ENCODE results near the gene DUSP10. TPM values are rescaled to one million over a fixed set of nuclear protein-coding genes. Genes with fewer than 3 reads are reported as not detected.

DUSP10 gene
- total RNA-seq, 4 donors from 2014 or later = 1.6 to 7.2 (median 4.9) TPM

DNA sequence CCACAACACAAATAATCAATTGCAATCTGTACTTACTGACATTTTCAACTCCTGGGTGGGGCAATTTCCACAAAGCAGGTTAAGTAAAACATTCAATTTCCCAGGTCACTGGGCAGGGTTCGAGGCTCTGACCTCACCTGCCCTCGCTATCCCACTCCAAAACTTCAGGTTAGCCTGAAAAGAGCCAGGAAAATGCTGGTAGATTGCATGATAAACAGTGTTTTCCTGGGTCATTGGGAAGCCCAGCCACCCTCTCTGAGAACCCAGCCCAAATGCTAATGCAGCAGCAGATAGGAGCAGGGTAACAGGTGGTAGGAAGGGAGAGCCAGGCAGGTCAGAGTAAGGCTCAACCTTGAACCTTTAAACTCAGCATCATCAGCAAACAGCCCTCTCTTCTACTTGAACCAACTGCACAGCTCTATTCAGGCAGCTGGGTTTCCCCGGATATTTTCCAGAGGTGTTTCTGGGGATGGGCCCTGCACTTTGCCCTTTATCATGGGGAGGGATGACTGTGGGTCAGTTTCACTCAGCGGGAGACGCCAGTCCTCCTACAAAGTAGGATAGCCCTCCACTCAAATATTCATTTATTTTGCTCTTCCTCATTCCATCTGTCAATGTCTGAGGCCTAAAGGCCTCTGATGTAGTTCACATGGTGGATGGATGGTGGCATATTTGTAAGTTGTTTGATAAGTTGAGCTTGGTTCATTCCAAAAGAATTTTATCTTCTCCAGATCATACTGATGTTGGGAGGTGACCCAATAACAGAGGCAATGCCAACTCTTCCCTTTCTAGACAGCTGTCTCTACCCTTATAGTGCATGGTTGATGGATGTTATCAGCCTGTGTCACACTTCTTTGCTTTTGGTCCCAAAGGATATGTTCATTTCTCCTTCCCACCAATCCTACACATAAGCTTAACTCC, 65.7 kb downstream of the DUSP10 start:
- Histone ChIP-seq H3K27me3 (no peaks in the 10 kb centered on the region), H3K4me3 (no peak overlapping the region), H3K36me3 (no peaks in the 10 kb centered on the region), H3K9me3 (no peaks in the 10 kb centered on the region), H3K4me1 (no peaks in the 10 kb centered on the region), H3K27ac (no peak overlapping the region)
- intact Hi-C loops (cut with DNase I; ENCODE audit: low total_unique reads) = no loop called here
- WGBS, 2 donors (ENCODE audit: low coverage in 1 of 2) = 81 to 90% methylated on average over 2 to 5 of the region's 5 CpGs
- in situ Hi-C loops (cut with MboI; ENCODE audit: low pct_ligation_motif_present in 1 of 4, low pct_unique_long_range_greater_than_20kb in 1 of 4, low sequenced_read_pairs in 3 of 4) = no loop called here
- DNase-seq = no peak
- TF ChIP-seq POLR2A (IDR thresholded peaks at IDR 0.05) (no peak), POLR2AphosphoS5 (IDR thresholded peaks at IDR 0.05) (no peak), EP300 (IDR thresholded peaks at IDR 0.05; ENCODE audit: low read depth) (no peak)
- TF ChIP-seq, protein P1, sequence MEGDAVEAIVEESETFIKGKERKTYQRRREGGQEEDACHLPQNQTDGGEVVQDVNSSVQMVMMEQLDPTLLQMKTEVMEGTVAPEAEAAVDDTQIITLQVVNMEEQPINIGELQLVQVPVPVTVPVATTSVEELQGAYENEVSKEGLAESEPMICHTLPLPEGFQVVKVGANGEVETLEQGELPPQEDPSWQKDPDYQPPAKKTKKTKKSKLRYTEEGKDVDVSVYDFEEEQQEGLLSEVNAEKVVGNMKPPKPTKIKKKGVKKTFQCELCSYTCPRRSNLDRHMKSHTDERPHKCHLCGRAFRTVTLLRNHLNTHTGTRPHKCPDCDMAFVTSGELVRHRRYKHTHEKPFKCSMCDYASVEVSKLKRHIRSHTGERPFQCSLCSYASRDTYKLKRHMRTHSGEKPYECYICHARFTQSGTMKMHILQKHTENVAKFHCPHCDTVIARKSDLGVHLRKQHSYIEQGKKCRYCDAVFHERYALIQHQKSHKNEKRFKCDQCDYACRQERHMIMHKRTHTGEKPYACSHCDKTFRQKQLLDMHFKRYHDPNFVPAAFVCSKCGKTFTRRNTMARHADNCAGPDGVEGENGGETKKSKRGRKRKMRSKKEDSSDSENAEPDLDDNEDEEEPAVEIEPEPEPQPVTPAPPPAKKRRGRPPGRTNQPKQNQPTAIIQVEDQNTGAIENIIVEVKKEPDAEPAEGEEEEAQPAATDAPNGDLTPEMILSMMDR (IDR thresholded peaks at IDR 0.05) = no peak

DNA sequence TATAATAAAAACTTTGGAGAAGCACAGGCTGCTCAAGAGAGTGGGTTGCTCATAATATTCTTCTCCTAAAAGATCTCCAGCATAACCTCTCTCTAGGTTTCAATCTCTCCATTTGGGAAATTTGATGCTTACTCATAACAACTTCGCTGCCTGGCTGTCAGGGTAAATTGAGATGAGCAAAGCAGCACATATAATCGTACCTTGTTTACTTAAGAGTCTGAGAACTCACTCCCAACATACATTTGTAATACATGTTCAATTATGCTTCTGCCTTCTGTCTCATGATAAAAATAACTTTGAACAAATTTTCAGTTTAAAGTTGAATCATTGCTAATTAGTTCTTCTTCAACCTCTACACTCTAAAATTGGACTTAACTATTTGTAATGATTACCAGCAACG, 68.9 kb downstream of the DUSP10 start:
- TF ChIP-seq POLR2A (IDR thresholded peaks at IDR 0.05) (no peak), POLR2AphosphoS5 (IDR thresholded peaks at IDR 0.05) (no peak), EP300 (IDR thresholded peaks at IDR 0.05; ENCODE audit: low read depth) (no peak)
- TF ChIP-seq, protein P1 (IDR thresholded peaks at IDR 0.05) = no peak
- Histone ChIP-seq H3K4me1 (no peaks in the 10 kb centered on the region), H3K4me3 (no peak overlapping the region), H3K27ac (no peak overlapping the region), H3K27me3 (no peaks in the 10 kb centered on the region), H3K36me3 (no peaks in the 10 kb centered on the region), H3K9me3 (no peaks in the 10 kb centered on the region)
- 71% methylated on average over 3 of the region's 3 CpGs for WGBS, 2 donors (ENCODE audit: low coverage in 1 of 2)
- in situ Hi-C loops (cut with MboI; ENCODE audit: low pct_ligation_motif_present in 1 of 4, low pct_unique_long_range_greater_than_20kb in 1 of 4, low sequenced_read_pairs in 3 of 4) (no loop called here), intact Hi-C loops (cut with DNase I; ENCODE audit: low total_unique reads) (no loop called here)
- no peak for DNase-seq

DNA sequence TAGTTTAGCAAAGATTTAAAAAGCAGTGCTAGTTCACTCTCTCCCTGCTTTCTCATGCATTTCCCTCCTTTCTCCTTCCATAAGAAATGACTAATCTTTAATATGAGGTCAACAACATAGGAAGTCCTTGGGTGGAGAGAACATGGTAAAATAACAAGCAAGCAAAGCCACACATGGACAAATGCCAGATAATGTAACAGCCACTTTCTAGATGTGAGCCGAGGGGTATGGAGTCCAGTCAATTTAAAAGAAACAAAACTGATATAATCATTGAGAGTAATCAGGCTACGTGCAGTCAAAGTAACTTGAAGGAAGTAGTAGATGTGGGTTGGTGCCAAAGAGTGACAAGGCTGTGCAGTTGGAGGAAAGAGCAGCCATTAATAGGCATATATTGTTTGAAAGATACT, 69.6 kb downstream of the DUSP10 start:
- Histone ChIP-seq H3K4me1 (no peaks in the 10 kb centered on the region), H3K36me3 (no peaks in the 10 kb centered on the region), H3K4me3 (no peak overlapping the region), H3K27ac (no peak overlapping the region), H3K9me3 (no peaks in the 10 kb centered on the region), H3K27me3 (no peaks in the 10 kb centered on the region)
- in situ Hi-C loops (cut with MboI; ENCODE audit: low pct_ligation_motif_present in 1 of 4, low pct_unique_long_range_greater_than_20kb in 1 of 4, low sequenced_read_pairs in 3 of 4) (no loop called here), intact Hi-C loops (cut with DNase I; ENCODE audit: low total_unique reads) (no loop called here)
- WGBS, 2 donors (ENCODE audit: low coverage in 1 of 2) = 65 to 83% methylated on average over 1 to 2 of the region's 2 CpGs
- TF ChIP-seq EP300 (IDR thresholded peaks at IDR 0.05; ENCODE audit: low read depth) (no peak), POLR2AphosphoS5 (IDR thresholded peaks at IDR 0.05) (no peak), POLR2A (IDR thresholded peaks at IDR 0.05) (no peak)
- TF ChIP-seq, protein P1 (IDR thresholded peaks at IDR 0.05) = no peak
- no peak for DNase-seq

DNA sequence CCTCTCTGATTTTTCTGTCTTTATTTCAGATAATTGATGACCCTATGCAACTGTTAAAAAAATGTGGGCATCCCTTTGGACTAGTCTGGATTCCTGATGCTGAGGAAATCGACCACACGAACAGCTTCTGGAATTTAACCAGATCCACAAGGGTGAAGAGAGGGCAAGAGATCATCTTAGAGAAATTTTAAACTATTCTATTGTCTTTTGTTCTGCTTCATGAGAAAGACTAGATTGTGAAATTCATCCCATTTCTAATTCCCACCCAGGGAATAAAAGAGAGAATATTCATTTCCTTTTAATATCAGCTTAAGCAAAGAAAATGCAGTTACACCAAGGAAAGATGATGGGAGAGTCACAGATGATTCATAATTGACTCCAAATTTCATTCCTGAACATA, 71.8 kb downstream of the DUSP10 start:
- in situ Hi-C loops (cut with MboI; ENCODE audit: low pct_ligation_motif_present in 1 of 4, low pct_unique_long_range_greater_than_20kb in 1 of 4, low sequenced_read_pairs in 3 of 4) = no loop called here
- no peak overlapping the region for H3K4me3 ChIP-seq
- DNase-seq = no peak
- H3K9me3 ChIP-seq = no peaks in the 10 kb centered on the region
- H3K36me3 ChIP-seq = no peaks in the 10 kb centered on the region
- no peaks in the 10 kb centered on the region for H3K4me1 ChIP-seq
- intact Hi-C loops (cut with DNase I; ENCODE audit: low total_unique reads) = no loop called here
- no peak overlapping the region for H3K27ac ChIP-seq
- 84% methylated on average over 2 of the region's 2 CpGs; no CpG with 5 or more reads in 1 of the 2 donors for WGBS, 2 donors (ENCODE audit: low coverage in 1 of 2)
- no peak for TF ChIP-seq POLR2AphosphoS5 (IDR thresholded peaks at IDR 0.05)
- no peaks in the 10 kb centered on the region for H3K27me3 ChIP-seq
